ENCODE measurements around the gene TBC1D17.

The TBC1D17 gene

DNA sequence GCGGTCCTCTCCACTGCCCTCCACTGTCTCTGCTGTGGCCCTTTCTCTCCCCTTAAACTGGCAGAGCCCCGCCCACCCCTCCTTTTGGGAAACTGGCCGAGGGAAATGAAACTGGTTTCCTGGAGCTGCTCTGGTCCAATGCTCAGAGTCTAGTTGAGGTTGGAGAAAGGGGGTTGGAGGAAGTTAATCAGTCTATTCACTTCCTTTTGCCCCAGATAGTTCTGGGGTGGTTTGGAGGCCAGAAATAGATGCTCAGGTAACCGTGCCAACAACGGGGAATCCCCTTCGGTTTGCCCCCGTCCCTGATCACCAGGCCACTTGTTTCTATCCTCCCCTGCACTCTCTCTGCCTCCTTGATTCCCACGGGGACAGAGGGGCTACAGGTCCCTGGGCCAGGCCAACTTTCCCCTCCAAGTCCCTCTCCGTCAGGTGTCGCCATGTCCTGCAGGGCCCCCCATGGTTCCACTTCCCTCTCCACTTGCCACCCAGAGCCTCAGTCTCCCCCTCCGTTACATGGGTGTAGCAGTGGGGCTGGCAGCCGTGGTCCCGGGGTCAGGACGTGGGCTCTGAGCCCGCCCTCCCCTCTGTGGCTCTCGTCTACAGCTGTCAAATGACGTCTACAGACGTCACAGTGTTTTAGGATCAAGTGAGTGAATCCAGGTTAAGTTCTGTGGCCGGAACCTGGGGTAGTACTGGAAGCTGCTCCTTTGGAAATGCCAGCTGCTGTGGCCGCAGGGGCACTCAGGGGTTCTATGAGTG, 19.5 kb downstream of the TBC1D17 start, which contains the start of gene IL4I1:
Gene IL4I1, minus strand, starts transcription at position 25 of the 759 bp plus-strand sequence. CDS start 727 bp downstream, outside the sequence.
- no peak for DNase-seq

DNA sequence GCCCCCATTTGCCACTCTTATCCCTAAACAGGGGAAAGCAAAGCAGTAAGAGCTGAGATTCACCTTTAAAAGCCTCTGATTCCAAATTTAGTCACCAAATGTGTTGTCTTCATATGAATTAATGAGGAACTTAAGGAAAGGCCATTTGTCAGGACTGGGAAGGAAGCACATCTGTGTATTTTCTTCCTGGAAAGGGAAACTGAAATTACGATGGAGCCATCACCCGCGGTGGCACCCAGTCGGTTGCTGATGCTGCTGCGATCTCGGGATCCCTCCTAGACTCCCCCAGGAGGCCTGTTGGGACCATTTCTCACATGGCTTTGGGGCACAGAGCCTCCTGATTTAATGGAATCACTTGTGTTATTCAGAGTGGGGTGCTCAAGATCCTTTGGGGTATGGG, 26.6 kb downstream of the TBC1D17 start:
- DNase-seq = no peak

DNA sequence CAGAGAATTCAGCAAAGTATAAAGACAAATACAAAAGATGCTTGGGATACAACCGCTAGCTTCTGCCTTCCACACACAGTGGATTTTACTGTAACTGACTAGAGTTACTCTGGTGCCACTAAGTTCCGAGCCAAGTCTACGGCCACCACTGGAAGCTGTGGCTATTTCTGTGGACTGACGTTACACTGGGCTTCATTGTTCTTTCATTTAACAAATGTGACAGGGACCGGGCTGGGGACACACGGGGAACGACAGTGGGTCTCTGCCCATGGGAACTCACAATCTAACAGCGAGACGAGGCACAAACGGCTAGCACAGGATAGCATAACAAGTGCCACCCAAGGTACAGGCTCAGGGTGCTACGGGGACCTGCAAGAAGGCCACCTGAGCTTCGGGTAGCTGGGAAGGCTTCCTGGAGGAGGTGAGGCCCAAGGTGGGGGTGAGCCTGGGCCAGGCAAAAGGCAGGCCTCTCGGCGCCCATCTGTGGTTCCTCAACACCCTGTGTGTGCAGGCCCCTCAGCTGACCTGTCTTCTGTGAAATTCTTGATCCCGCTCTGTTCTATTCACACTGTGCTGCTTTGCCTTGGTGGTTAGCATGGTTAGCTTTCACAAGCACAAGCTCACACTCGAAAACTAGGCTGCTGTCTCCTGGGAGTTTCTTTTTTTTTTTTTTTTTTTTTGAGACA, 29.5 kb downstream of the TBC1D17 start:
- DNase-seq = no peak

DNA sequence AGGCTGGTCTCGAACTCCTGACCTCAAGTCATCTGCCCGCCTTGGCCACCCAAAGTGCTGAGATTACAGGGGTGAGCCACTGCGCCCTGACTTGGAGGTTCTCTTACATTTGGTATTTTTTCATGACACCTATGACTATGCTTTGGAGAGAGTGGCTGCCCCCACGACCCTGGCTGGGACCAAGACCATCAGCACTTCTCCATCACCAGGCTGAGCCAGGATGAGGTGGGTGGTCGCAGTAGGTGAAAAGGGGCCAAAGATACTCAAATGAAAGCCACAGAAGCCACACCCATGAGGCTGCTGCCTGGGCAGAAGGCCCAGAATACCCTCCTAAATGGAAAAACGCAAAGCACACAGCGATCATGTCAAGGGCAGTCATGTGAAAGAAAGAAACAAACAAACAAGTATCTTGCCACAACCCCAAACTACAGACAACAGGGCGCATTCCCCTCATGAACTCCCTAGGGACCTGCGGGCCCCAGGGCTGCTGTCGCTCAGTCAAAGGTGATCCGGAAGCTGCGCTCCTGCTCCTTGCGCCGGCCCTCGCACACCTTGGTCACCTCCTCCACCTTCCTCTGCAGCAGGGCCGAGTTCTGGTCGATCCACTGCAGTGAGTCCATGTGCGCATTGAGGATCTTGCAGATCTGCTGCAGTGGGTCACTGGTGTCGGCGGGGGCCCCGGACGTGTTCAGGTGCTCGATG, 30.4 kb downstream of the TBC1D17 start:
- DNase-seq = no peak

DNA sequence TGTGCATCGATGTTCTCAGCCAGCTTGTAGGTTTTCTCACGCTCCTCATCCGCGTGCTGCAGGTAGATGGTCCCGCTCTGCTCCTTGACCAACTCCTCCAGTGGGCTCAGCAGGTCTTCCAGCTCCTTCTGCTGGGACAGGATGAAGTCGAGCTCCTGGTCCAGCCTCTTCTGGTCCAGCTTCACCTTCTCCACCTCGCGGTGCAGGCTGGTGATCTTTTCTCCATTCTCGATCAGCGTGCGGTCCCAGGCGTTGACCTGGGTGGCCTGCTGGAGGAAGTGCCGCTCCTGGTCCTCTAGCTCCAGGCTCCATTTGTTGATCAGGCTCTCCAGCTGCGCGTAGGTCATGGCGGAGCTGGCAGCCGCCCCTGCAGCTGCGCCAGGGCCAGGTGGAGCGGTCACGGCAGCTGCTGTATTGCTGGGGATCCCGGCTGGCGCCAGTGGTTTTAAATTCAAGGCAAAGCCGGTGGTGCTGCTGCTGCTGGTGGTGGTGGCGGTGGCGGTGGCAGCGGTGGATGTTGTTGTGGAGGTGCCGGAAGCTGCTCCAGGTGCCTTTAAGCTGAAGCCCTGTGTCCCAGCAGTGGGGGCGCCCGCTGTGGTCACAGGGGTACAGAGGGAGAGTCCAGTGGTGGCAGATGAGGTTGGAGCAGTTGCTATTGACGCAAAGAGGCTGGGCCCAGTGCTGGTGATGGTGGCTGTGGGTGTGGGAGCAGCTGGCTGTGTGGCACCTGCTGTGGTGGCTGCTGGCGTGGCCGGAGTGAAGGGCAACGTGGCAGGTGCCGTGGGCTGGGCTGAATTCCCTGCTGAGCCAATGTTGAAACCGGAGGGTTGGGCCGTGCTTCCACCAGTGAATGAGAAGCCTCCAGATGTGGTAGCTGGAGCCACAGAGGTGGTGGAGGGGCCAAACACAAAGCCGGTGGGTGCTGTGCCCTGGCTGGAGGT, 31.2 kb downstream of the TBC1D17 start:
- DNase-seq = no peak

DNA sequence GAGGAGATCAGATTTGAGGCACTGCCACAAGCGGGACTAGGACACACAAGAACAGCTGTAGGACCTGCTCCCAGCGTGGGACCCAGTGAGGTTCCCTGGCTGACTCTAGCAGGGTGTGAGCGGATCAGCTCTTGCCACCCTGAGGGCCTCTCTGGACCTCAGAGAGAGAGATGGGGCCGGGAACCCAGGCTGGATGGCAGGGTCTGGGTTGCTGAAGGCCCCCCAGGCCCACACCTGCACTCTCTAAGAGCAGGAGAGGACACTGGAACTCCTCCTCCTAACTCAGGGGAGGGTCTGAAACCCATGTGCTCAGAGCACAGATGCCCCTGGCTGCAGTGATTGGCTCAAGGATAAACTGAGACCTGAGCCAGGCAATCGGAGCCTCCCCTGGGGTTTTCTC, 32.7 kb downstream of the TBC1D17 start:
- no peak for DNase-seq

DNA sequence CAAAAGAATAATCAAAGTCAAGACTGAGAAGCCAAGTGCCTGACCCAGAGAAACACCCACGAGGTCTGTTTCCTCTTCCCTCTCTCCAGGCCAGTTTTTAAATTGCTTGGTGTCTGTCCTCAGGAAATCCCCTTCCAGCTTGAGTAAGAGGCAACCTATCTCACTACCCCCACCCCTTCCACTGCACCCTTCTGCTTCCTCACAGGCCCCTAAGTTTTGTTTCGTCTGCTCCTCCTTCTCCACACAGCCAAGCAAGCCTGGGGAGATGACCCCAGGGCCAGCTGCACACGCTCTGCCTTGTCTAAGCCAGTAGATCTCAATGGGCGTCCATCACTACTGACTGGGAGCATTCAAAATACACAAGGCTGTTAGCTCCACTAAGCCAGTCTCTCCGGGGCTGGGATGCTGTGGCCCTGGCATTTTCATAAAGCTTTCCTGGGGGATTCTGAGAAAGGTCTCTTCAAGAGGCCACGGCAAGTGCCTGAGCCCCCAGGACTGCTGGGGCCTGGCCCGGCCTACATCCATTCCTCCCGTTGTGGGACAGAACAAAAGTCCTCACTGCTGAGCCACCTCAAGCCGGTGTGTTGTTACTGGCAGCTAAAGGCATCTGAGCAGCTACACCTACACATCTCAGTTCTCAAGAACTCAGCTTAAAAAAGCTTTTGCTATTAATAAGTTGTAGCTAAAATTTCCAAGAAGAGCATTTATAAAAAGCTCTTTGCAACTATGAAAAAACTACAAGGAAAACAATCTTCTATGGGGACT, 34.1 kb downstream of the TBC1D17 start:
- no peak for DNase-seq

DNA sequence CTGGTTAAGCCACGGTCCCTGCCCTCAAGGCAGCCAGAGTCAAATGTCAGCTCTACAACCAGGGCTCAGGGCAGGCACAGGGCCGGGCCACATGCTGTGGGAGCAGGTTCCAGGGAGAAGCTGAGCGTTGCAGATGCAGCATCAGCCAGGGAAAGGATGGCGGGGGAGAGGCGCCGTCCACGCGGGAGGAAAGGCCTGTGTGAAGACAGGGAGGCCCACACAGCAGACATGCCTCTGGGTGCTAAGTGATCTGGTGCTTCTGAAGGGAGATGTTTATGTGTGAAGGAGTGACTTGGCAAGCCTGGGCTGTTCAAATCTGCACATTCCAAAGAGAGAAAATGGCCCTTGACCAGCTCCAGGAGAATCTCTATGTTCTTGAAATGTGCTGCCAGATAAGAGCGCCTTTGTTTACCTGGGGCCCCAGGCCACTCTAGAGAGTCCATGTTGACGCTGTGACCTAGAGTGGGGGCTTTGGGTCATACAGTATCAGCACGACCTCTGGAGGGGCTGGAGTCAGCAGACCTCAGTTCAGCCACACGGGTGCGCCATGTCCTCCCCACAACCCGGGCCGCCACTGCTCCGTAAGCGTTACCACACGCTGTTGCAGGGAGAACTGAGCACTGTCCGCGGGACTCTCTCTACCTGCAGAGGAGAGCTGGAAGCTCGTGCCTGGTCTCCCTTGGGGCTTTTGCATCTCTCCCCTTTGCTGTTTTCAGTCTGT, 35.6 kb downstream of the TBC1D17 start:
- no peak for DNase-seq

DNA sequence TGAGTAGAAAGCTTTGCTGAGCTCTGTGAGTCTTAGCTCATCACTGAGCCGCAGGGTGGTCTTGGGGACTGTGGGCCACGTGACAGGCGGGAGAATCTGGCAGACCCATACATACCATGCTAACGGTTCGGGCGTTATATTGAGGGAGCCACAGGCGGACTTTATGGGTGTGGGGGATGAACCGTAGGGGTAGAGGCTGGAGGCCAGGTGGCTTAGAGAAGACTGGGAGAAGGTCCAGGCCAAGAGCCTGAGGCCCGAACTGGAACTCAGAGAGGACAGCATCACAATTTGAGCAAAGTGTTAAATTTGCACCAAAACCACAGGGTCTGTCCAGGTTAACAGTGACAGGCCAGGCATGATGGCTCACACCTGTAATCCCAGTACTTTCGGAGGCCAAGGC, 36.2 kb downstream of the TBC1D17 start:
- DNase-seq = no peak

DNA sequence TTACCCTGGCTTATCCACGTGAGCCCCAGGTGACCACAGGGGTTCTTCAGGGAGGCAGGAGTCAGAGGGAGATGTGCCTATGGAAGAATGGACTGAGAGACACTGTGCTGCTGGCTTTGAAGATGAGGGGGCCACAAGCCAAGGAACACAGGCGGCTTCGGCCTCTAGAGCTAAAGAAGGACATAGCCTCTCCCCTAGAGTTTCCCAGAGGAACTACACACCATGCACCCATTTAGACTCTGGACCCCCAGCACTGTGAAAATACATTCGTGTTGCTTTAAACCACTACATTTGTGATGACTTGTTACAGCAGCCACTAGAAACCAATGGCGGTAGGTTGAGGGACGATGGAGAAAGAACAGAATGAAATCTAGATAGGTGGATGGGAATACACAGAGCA, 37.8 kb downstream of the TBC1D17 start:
- DNase-seq = no peak

DNA sequence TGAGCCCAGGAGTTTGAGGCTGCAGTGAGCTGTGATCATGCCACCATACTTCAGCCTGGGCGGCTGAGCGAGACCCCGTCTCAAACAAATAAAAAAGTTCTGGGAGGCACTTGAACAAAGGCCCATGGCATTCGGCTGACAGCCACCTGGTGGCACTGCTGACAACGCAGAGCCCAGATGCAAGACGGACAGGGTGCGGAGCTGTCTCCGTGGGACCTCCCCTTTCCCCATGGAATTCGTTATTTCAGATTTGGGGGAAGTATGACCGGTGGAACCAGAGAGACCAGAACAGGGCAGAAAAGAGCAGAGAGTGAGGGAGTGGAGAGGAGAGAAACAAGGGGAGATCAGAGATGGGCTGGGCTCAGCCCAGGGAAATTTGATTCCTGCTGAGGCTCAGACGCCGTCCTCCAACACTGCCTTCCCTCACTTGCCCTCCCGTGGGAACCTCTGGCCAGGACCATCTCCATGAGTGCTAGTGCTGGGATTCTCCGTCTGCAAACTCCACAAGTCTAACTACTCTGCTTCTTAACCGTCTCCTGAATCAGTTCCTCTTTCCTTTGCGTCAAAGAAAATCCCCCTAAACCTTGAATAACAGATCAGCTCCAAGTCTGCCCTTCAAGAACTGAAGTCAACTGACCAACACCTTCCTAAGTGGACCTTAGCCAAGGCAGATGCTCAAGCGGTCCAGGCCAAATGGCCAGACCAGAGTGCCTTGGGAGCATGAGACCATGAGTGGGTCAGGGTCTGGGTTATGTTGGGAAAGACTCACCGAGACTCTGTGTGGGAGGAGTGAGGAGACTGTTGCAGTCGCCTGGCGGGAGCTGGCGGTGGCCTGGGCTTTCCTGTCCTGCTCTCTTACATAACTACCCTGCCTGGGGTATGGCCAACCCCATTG, 39.6 kb downstream of the TBC1D17 start:
- no peak for DNase-seq

DNA sequence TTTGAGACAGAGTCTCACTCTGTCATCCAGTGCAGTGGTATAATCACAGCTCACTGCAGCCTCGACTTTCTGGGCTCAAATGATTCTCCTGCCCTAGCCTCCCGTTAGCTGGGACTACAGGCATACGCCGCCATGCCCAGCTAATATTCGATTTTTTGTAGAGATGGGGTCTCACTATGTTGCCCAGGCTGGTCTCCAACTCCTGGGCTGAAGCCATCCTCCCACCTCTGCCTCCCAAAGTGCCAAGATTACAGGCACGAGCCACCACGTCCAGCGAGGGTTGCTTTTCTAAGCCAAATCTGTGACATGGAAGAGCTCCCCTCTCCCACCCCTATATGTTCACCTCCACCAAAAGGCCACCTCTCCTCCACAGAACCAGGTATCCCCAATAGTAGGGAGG, 40.6 kb downstream of the TBC1D17 start:
- no peak for DNase-seq

DNA sequence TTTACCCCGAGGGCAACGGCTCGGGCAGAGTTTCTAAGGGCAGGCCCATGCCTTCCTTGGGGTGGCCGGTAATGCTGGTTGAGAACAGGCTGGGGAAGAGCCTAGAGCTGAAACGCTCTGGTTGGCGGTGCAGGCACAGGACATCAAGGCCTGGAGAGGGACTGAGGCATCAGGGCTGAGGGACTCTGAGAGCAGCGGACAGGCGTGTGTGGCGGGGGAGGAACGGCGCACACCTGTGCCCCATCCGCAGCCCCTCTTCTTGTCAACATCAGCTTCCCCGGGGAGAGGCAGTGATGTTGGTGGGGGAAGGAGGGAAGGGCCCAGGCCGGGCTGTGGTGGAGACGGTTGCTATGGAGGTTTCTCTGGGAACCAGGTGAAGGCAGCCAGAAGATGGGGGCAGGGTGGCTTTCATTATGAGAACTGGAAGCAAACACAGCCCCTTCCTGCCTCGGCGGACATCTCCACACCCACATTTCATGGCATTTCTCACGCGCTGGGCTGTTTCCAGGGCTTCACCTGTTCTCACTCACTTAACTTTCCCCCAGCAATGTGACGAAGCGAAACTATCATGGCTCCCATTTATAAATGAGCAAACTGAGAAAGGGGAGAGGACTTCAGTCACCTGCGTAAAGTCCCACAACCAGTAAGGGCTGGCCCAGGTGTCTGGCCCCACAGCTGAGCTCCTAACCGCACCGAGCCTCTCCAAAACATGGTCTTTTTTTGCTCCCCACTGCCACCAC, 43.3 kb downstream of the TBC1D17 start:
- peak; percentile 27 for DNase-seq

DNA sequence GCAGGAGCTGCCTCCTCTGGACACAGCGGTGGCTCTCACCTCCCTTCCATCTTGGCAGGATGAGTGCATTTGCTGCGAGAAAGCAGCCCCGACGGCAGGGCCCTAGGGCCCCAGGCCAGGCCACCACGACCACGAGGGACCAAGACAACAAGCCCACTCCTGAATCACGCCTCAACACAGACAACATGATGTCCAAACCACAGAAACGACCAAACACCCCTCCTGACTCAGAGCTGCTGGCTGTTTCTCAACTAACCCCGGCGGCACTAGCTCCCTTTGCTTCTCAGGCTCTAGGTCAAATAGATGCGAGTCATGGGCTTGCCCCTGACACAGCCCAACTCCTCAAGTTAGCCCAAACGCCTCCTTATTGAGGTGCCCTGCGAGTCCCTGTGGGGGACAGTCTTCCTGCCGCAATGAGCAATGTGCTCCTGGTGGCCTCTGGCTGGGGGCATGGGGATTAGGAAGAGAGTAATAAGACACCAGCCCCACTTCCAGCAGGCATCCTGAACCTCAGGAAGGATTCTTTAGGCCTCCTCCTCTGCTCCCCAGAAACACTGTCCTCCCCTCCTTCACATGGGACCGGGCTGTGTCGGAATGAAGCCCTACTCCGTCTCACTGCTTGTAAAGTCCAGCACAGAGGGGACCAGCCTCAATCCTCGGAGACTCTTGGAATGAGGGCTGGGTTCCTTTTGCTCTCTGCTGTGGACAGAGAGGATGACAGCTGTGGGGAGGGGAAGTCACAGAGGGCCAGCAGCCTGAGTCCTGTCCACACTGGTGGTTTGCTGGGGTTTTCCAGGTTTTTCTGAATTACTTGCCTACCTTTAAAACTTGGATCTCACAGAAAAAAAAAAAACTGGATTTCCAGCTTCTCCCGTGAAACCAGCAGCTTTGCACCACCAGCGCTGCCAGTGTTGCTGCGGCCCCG, 44.6 kb downstream of the TBC1D17 start:
- DNase-seq = no peak

DNA sequence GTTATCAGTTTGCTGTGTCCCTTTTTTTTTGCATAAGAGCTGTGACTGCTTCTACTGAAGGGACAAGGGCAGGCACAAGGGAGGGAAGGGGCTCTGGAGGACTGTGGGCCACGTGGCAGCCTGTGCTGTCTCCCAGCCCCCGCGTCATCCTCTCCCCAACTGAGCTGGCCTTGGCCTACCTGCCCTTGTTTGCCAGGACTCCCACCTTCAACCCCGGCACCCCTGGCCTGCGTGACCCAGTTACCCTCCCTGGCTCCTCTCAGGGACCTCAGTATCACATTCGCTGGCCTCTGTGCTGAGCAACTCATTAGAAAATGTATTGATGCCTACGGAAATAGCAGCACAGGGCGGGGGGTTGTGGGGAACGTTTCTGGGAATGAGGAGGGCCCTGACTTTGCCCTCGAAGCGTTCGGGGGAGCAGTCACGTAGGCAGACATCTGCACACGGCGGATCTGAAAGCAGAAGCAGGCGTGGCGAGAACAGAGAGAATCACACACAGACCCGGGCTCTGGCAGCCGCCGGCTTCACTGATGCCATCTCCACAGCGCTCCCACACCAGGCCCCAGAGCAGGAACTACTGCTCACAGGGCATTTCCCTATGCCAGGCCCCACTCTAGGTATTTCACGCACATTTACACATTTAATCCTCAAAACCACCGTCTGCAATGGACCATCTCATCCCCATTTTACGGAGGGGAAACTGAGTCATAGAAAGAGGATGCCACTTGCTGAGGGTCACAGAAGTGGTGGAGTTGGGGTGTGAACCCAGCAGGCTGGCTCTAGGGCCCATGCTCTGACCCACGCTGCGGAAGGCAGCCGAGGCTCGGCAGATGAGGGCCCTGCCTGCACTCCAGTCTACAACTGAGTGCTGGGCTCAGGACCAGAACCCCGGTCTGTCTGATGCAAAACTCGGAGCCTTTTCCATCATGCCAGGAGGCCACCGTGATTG, 45.8 kb downstream of the TBC1D17 start:
- no peak for DNase-seq

DNA sequence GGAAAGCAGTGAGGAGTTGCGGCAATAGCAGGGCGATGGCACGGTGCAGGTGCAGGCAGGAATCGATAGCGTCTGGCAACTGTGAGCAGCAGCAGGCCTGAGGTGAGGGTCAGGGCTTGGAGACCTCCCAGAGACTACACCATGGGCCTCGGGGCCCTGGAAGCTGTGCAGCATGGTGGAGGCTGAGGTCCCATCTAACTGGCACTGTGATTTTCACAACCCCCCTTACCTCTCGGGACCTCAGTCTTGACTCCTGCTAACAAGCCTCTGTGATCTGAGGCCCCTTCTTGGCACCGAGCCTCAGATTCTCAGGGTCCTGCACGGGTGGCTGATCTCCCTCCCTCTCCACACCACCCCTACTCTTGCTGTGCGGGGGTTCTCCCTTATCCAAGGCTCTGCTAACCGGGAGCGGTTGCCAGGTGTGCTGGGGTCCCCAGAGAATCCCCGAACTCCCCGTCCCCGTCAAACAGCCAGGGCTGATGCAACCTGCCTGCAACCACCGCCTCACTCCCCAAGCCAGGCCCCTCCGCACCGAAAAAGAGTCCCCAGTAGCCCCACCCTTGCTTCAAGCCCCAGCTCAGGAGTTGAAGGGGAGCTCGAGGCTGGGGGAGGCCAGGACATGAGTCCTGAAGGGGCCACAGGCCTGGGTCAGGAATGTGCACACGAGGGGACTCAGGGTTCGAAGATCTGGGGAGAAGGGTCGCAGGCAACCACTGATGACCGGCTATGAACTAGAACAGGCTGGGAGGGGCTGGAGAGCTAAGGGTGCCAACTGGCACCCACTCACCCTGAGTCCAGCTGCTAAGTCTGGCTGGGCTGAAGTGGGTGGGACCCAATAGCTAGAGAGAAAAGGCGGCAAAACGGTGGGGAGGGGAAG, 46.7 kb downstream of the TBC1D17 start:
- DNase-seq = no peak
